Myocyte (in vitro differentiated cells): ENCODE results near the gene URGCP. TPM values are rescaled to one million over a fixed set of nuclear protein-coding genes. Genes with fewer than 3 reads are reported as not detected.
"Not testable (repeated sequence)": the region's sequence is repeated elsewhere in the genome, so short reads cannot be mapped to it uniquely, and the experiment has no call there.

Experiments
- DNase-seq: peaks from one replicate; pipeline ENCODE4 v3.0.0-alpha.2; 2012; ENCODE audit warnings: low read depth
- total RNA-seq: library from RNA; depleted of rRNA; stranded (reverse); fragments of >200 nt; gene quantifications from 2 replicates; pipeline ENCODE4 v1.2.3, GENCODE V29; 2014

Gene URGCP
- total RNA-seq, 1 donor from 2014 or later = 41.6 TPM

DNA sequence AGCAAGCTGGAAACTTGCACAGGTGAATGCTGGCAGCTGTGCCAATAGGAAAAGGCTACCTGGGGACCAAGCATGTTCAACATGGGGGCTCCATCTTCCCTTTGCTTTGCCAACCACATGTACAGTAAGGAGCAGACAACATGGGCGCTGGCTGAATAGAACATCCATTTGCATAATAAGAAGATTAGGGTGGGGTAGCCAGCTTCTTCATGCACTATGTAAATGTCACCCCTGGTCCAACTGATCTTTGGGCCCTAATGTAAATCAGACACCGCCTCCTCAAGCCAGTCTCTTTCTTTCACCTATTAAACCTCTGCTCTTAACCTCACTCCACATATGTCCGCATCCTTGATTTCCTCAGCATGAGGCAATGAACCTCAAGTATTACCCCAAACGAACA lies 63.1 kb downstream of the URGCP start:
- DNase-seq = no peak

DNA sequence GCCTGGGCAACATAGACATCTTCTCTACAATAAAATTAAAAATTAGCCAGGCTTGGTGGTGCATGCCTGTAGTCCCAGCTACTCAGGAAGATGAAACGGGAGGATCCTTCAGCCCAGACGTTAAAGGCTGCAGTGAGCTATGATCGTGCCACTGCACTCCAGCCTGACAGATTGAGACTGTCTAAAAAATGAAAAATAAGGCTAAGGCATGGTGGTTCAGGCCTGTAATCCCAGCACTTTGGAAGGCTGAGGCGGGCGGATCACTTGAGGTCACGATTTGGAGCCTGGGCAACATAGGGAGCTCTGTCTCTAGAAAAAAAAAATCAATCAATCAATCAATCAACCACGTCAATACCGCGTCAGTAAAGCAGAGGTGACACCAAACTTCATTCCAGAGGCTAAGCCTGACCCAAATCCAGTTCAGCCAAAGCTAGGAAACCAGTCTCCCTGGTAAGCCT lies 68.2 kb downstream of the URGCP start:
- no peak for DNase-seq

DNA sequence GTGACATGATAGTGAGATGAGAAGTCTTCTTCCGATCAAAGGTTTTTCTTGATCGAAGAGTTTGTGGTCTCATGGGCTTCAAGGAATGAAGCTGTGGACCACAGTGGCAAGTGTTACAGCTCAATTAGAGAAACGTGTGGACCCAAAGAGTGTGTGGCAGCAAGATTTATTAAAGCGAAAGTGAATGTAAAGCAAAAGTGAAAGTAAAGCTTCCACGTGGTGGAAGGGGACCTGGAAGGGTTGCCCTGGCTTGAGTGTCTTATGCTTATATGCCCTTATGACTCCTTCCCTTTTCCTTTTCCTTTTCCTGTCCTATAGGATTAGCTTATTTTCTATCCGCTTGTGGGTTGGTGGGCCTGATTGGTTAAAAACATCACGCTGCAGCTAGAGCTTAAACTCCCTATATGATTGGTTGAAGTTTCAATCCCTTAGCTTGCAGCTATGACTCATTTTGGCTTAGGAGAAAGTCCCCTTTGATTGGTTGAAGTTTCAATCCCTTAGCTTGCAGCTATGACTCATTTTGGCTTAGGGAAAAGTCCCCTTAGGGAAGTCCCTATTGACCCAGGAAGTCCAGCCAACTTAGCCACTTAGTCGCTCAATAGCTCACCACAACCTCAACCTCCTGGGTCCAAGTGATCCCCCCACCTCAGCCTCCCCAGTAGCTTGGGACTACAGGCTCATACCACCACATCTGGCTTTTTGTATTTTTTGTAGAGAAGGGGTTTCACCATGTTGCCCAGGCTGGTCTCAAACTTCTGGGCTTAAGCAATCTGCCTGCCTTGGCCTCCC lies 71.7 kb downstream of the URGCP start:
- DNase-seq = no peak

DNA sequence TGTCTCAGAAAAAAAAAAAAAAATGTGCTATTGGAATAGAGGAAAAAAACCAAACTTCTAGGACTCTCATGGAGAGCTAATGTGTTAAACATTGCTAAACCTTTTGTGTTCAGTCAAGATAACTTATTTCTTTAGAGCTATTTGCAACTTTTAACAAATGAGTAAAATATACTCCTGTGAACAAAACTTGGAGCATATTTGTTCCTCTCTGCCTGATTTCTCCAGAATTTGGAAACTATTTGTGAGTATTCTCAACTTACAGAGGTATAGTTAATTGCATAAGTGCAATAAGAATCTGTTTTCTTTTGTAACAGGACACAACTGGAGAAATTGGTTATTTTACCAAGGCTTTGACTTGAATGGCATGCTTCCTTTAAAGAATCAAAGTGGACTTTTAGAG lies 75.5 kb downstream of the URGCP start:
- not testable (repeated sequence) for DNase-seq

Other genes with a start within 250 kb of the URGCP start
- gene COA1, start 177.1 kb downstream of the URGCP start, total RNA-seq = 65.0 and 77.8 TPM in 2 replicates
- 37.8 and 42.2 TPM in 2 replicates for gene BLVRA, start 147.9 kb downstream of the URGCP start, total RNA-seq
- 173 and 200 TPM in 2 replicates for gene MRPS24, start 37.1 kb downstream of the URGCP start, total RNA-seq
- gene UBE2D4, start 19.8 kb upstream of the URGCP start, total RNA-seq = 63.4 and 70.0 TPM in 2 replicates
- not detected in 2 replicates for gene SPDYE1, start 91.3 kb upstream of the URGCP start, total RNA-seq
- 112 and 153 TPM in 2 replicates for gene DBNL, start 138.1 kb upstream of the URGCP start, total RNA-seq
- 62.5 and 81.2 TPM in 2 replicates for gene PGAM2, start 159.0 kb upstream of the URGCP start, total RNA-seq
- gene POLM, start 175.9 kb upstream of the URGCP start, total RNA-seq = 39.4 and 40.3 TPM in 2 replicates
- gene AEBP1, start 197.7 kb upstream of the URGCP start, total RNA-seq = 0.75 and 1.2 TPM in 2 replicates
- gene POLD2, start 217.0 kb upstream of the URGCP start, total RNA-seq = 199 and 211 TPM in 2 replicates
- gene MYL7, start 234.7 kb upstream of the URGCP start, total RNA-seq = not detected in 2 replicates